Measurements from ENCODE around the gene SSR4. TPM values are rescaled to one million over a fixed set of nuclear protein-coding genes. Genes with fewer than 3 reads are reported as not detected.
A peak's percentile ranks its signal among the peaks of the same experiment; 100 is the strongest.
"Not testable (repeated sequence)": the region's sequence is repeated elsewhere in the genome, so short reads cannot be mapped to it uniquely, and the experiment has no call there.

Gene SSR4
- 100 to 1,000 TPM; 162 to 609 (median 366) TPM for total RNA-seq
- 1,000 to 10,000 TPM in 1 of 3 donors, 100 to 1,000 TPM in 2; 195 to 1,349 (median 921) TPM for polyA plus RNA-seq
- long read RNA-seq, donor 1, transcript SSR4-210 (5 exons, 701 nt), result minor isoform, 13 of 335 reads
- long read RNA-seq, donor 1, transcript SSR4-203 (6 exons, 643 nt), result major isoform, 289 of 335 reads
- long read RNA-seq, donor 1, partial matches to known transcripts, result 18 of 335 reads
- long read RNA-seq, donor 1, other reads (novel, unspliced or antisense), result 5 of 335 reads
- long read RNA-seq, donor 2, transcript SSR4-203 (6 exons, 643 nt), result major isoform, 203 of 230 reads
- long read RNA-seq, donor 2, transcript SSR4-210 (5 exons, 701 nt), result minor isoform, 11 of 230 reads
- long read RNA-seq, donor 2, partial matches to known transcripts, result 11 of 230 reads
- long read RNA-seq, donor 2, other reads (novel, unspliced or antisense), result 0 of 230 reads
- long read RNA-seq, donor 3, transcript SSR4-203 (6 exons, 643 nt), result major isoform, 154 of 164 reads
- long read RNA-seq, donor 3, transcript SSR4-210 (5 exons, 701 nt), result minor isoform, 5 of 164 reads
- long read RNA-seq, donor 3, partial matches to known transcripts, result 0 of 164 reads
- long read RNA-seq, donor 3, other reads (novel, unspliced or antisense), result 0 of 164 reads
- long read RNA-seq, donor 4, transcript SSR4-210 (5 exons, 701 nt), result minor isoform, 5 of 325 reads
- long read RNA-seq, donor 4, transcript SSR4-203 (6 exons, 643 nt), result major isoform, 306 of 325 reads
- long read RNA-seq, donor 4, partial matches to known transcripts, result 2 of 325 reads
- long read RNA-seq, donor 4, other reads (novel, unspliced or antisense), result 8 of 325 reads
- long read RNA-seq, donor 5, transcript SSR4-203 (6 exons, 643 nt), result major isoform, 247 of 281 reads
- long read RNA-seq, donor 5, transcript SSR4-210 (5 exons, 701 nt), result minor isoform, 7 of 281 reads
- long read RNA-seq, donor 5, transcript SSR4-201 (7 exons, 1,671 nt), result minor isoform, 5 of 281 reads
- long read RNA-seq, donor 5, partial matches to known transcripts, result 5 of 281 reads
- long read RNA-seq, donor 5, other reads (novel, unspliced or antisense), result 16 of 281 reads
- long read RNA-seq, donor 6, transcript SSR4-210 (5 exons, 701 nt), result minor isoform, 7 of 313 reads
- long read RNA-seq, donor 6, transcript SSR4-203 (6 exons, 643 nt), result major isoform, 291 of 313 reads
- long read RNA-seq, donor 6, partial matches to known transcripts, result 2 of 313 reads
- long read RNA-seq, donor 6, other reads (novel, unspliced or antisense), result 7 of 313 reads
- long read RNA-seq, donor 7, transcript SSR4-210 (5 exons, 701 nt), result minor isoform, 6 of 119 reads
- long read RNA-seq, donor 7, transcript SSR4-203 (6 exons, 643 nt), result major isoform, 108 of 119 reads
- long read RNA-seq, donor 7, partial matches to known transcripts, result 0 of 119 reads
- long read RNA-seq, donor 7, other reads (novel, unspliced or antisense), result 0 of 119 reads
- long read RNA-seq, donor 8, transcript SSR4-203 (6 exons, 643 nt), result major isoform, 228 of 248 reads
- long read RNA-seq, donor 8, transcript SSR4-210 (5 exons, 701 nt), result minor isoform, 5 of 248 reads
- long read RNA-seq, donor 8, partial matches to known transcripts, result 0 of 248 reads
- long read RNA-seq, donor 8, other reads (novel, unspliced or antisense), result 7 of 248 reads
- long read RNA-seq, donor 9, transcript SSR4-203 (6 exons, 643 nt), result major isoform, 162 of 188 reads
- long read RNA-seq, donor 9, transcript SSR4-210 (5 exons, 701 nt), result minor isoform, 12 of 188 reads
- long read RNA-seq, donor 9, partial matches to known transcripts, result 9 of 188 reads
- long read RNA-seq, donor 9, other reads (novel, unspliced or antisense), result 0 of 188 reads
- long read RNA-seq, donor 10, transcript SSR4-203 (6 exons, 643 nt), result major isoform, 94 of 114 reads
- long read RNA-seq, donor 10, transcript SSR4-210 (5 exons, 701 nt), result minor isoform, 7 of 114 reads
- long read RNA-seq, donor 10, partial matches to known transcripts, result 5 of 114 reads
- long read RNA-seq, donor 10, other reads (novel, unspliced or antisense), result 0 of 114 reads

GRCh38 chrX:153794018-153794896 is at the start of gene SSR4, which contains the start of gene IDH3G:
Gene SSR4 (plus strand): TSS chrX:153794668. CDS start chrX:153794688, 20 bp downstream.
Gene IDH3G (minus strand): TSS chrX:153794375. CDS start chrX:153794326, 49 bp downstream.
- H3K9me3 ChIP-seq (replicated peaks in 1 of 3), result no peaks in the 10 kb centered on the region
- peaks cover 0 to 12% of the 10 kb centered on the region in 2 donors for H3K36me3 ChIP-seq (replicated peaks in 1 of 2)
- intact Hi-C loops (cut with DNase I), result no loop called here
- H3K27ac ChIP-seq, result peak within 1 kb of the TSS; percentile 69 to 97 (median 94)
- peak within 1 kb of the TSS; percentile 11 to 65 (median 39) for H3K4me3 ChIP-seq
- TF ChIP-seq CTCF (IDR thresholded peaks at IDR 0.05) (peak in 2 of 6 experiments; percentile 10 to 15), POLR2A (IDR thresholded peaks at IDR 0.05) (peak; percentile 38 to 58)
- 0 to 33% (median 23%) methylated on average over 17 to 92 of the region's 92 CpGs; no CpG with 5 or more reads in 1 of the 4 donors for WGBS, 4 donors
- peaks cover 5 to 18% of the 10 kb centered on the region in 2 donors for H3K4me1 ChIP-seq (replicated peaks in 1 of 2)
- peak; percentile 91 to 96 (median 93) for DNase-seq
- H3K27me3 ChIP-seq, result no peaks in the 10 kb centered on the region

GRCh38 chrX:153745067-153745433 is 49.4 kb upstream of the SSR4 start:
- H3K27ac ChIP-seq; H3K27me3 ChIP-seq; DNase-seq; H3K9me3 ChIP-seq (replicated peaks in 1 of 3); H3K36me3 ChIP-seq (replicated peaks in 1 of 2); H3K4me3 ChIP-seq; H3K4me1 ChIP-seq (replicated peaks in 1 of 2); intact Hi-C loops (cut with DNase I): not testable (repeated sequence)
- 25 to 58% (median 52%) methylated on average over 12 of the region's 12 CpGs; no CpG with 5 or more reads in 1 of the 4 donors for WGBS, 4 donors

GRCh38 chrX:153746359-153746758 is 48.1 kb upstream of the SSR4 start:
- DNase-seq, result no peak
- TF ChIP-seq CTCF (IDR thresholded peaks at IDR 0.05), result no peak
- no peak for TF ChIP-seq POLR2A (IDR thresholded peaks at IDR 0.05)
- WGBS, 4 donors, result 79 to 89% (median 84%) methylated on average over 3 of the region's 3 CpGs
- H3K27me3 ChIP-seq, result no peaks in the 10 kb centered on the region
- H3K27ac ChIP-seq, result no peak overlapping the region
- no peak overlapping the region for H3K4me3 ChIP-seq
- intact Hi-C loops (cut with DNase I), result no loop called here
- no peaks in the 10 kb centered on the region for H3K9me3 ChIP-seq (replicated peaks in 1 of 3)
- H3K36me3 ChIP-seq (replicated peaks in 1 of 2), result no peaks in the 10 kb centered on the region
- peaks cover 0 to 5% of the 10 kb centered on the region in 2 donors for H3K4me1 ChIP-seq (replicated peaks in 1 of 2)

- H3K36me3 ChIP-seq (replicated peaks in 1 of 2); DNase-seq; H3K9me3 ChIP-seq (replicated peaks in 1 of 3); H3K4me1 ChIP-seq (replicated peaks in 1 of 2); H3K27me3 ChIP-seq; intact Hi-C loops (cut with DNase I); H3K27ac ChIP-seq; H3K4me3 ChIP-seq: not testable (repeated sequence)
- WGBS, 4 donors, result 71 to 80% (median 78%) methylated on average over 3 to 6 of the region's 6 CpGs
Observed at GRCh38 chrX:153746991-153747390, 47.5 kb upstream of the SSR4 start.

- H3K4me3 ChIP-seq; H3K27ac ChIP-seq; H3K4me1 ChIP-seq (replicated peaks in 1 of 2); H3K36me3 ChIP-seq (replicated peaks in 1 of 2); DNase-seq; H3K27me3 ChIP-seq; H3K9me3 ChIP-seq (replicated peaks in 1 of 3); intact Hi-C loops (cut with DNase I): not testable (repeated sequence)
- 73 to 90% (median 81%) methylated on average over 5 to 7 of the region's 7 CpGs for WGBS, 4 donors
Observed at GRCh38 chrX:153749017-153749416, 45.5 kb upstream of the SSR4 start.

Data from adrenal gland (tissue), 19 donors.